Stimulated activated CD4-positive, alpha-beta T cell treated with anti-CD3 and anti-CD28 coated beads, TNF-alpha, amount 100 ng/mL, for 48 hours (primary cell): Measurements from ENCODE around the gene FOXP2.

ENCODE experiments used
- DNase-seq, 3 donors: peaks; one replicate each; pipeline ENCODE4 v3.0.0-alpha.2; 2020; ENCODE audit warnings: low read depth in 3 of 3

The FOXP2 gene

DNA sequence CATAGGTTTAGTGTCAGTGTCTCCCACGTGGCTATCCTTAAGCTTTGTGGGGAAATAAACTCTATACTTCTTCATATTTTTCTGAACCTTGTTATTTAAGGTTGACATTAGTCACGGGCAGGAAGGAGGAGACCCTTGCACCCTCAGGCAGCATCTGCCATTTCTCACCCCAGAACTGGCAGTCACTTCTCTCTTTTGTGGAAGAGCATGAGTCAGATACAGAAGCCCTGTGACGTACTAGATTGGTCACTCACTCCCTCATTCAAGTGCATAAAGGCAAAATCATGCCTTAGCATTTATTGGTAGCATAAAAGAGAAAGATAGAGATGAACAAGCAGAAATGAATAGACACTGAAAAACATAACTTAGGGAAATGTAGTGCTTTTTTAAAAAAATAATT lies 301.3 kb downstream of the FOXP2 start:
- no peak for DNase-seq

DNA sequence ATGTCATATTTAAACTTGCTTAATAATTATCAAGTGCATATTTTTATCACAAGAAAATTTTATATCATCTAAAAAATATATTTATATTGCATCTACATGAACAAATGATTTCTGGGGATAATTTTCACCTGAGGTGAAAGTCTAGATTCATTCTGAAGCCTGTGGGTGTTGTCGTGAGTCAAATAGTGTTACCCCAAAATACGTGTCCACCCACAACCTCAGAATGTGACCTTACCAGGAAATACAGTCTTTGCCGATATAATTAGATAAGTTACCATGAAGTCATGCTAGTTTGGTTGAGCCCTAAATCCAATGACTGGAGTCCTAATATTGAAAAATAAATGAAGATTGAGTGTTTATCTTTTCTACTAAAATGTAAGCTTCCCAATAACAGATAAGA lies 304.2 kb downstream of the FOXP2 start:
- DNase-seq = no peak

DNA sequence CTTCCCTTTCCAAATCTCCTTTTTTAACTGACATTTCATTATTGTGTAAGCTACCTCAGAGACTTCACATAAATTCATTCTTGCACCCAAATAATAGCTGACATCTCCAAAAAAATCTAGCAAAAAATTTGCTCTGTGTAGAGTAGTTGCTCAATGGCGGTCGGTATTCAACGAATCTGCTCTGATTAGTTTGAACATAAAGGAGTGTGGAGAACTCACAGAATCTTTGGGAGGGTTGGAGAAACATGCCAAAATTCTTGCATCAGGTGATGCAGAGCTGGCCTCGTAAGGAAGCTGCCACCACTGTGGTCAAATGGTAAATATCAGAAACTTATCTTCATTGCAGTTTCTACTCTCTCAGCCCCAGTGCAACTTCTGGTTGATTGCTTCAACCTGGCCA lies 306.1 kb downstream of the FOXP2 start:
- DNase-seq = no peak

DNA sequence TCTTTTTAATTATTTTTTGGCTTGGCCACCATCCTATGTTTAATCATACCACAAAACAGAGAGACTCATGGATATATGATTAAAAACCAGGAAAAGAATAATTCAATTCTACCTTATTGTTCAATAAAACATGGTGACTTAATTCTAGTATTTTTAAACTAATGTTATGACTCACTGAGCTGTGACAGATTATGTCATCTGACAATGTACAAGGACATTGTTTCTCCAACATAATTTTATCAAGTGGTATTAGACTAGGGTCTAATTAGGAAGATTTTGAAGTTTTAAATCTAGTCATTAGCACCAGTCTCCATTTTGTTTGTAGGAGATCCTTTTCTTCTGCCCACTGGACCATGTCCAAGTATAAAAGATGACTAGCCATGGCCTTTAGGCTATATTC lies 307.9 kb downstream of the FOXP2 start:
- no peak for DNase-seq

DNA sequence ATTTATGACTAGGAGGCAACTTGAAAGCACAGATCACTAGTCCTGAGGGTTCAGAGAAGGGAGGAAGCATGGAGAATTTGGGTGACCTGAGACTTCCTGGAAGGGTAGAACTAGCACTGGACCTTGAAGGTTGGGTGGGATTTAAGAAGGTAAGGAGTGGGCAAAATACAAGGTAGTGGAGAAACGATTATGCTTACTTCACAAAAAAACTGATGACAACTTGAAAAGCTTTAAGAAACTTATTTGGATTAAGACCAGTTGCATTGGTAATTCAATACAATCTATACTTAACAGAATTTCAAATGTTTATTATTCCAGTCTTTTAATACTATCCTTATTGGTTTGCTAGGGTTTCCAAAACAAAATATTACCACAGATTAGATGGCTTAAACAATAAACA lies 308.7 kb downstream of the FOXP2 start:
- no peak for DNase-seq

DNA sequence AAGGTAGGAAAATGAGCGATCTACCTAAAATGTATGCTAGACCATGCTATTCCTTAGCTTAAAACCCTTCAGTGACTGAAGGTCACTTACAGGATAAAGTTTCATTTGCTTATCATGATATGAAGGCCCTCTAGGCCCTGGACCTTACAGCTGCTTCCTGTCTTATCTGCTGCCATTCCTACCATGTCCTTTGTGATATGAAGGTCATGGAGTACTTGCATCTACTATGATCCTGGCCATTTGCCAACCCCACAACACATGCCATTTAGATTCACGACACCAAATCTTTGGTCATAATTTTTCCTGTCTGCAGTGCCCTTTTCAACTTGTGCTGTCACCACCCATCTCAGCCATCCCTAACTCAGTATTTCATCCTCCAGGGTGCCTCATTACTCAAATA lies 325.5 kb downstream of the FOXP2 start:
- no peak for DNase-seq

DNA sequence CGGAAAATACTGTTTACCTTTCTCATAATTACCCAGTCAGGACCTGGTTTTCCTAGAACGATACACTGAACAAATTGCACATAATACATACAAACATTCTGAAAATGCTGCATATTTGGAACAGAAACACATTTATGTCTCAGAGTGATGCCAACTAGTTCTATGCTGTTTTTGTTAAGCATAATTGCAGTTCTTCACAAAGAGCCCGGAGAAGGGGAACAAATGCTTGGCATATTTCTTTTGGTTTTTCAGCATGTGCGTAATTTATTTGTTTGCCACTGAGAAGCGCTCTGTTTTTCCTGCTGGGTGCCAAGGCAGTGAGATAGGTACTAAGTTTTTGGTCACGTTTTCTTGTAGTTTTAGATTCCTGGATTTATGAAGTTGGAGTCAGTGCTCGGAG lies 326.3 kb downstream of the FOXP2 start:
- no peak for DNase-seq

DNA sequence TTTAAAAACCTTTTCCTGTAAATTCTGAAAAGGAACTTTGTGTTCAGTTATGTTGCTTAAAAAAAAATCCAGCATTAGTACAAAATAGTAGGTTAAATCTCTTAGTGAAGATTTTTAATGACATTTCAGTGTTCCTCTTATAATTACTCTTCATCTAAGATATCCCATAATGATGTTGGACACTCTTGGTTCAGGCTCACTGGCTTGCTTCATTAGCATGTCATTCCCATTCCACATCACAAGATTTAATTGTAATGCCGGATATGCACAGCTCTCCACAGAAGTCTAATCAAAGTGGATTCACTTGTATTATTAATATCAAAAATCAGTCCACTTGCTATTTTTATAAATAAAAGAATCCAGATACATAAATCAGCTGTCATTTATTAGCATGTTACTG lies 327.3 kb downstream of the FOXP2 start:
- no peak for DNase-seq
